Iris pigment epithelial cell (primary cell): ENCODE data around the gene CCDC93.
A peak's percentile ranks its signal among the peaks of the same experiment; 100 is the strongest.

Experiments used
- DNase-seq: peaks from one replicate; pipeline ENCODE4 v3.0.0-alpha.2; 2011; ENCODE audit warnings: low read depth

The CCDC93 gene, protein sequence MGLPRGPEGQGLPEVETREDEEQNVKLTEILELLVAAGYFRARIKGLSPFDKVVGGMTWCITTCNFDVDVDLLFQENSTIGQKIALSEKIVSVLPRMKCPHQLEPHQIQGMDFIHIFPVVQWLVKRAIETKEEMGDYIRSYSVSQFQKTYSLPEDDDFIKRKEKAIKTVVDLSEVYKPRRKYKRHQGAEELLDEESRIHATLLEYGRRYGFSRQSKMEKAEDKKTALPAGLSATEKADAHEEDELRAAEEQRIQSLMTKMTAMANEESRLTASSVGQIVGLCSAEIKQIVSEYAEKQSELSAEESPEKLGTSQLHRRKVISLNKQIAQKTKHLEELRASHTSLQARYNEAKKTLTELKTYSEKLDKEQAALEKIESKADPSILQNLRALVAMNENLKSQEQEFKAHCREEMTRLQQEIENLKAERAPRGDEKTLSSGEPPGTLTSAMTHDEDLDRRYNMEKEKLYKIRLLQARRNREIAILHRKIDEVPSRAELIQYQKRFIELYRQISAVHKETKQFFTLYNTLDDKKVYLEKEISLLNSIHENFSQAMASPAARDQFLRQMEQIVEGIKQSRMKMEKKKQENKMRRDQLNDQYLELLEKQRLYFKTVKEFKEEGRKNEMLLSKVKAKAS

DNA sequence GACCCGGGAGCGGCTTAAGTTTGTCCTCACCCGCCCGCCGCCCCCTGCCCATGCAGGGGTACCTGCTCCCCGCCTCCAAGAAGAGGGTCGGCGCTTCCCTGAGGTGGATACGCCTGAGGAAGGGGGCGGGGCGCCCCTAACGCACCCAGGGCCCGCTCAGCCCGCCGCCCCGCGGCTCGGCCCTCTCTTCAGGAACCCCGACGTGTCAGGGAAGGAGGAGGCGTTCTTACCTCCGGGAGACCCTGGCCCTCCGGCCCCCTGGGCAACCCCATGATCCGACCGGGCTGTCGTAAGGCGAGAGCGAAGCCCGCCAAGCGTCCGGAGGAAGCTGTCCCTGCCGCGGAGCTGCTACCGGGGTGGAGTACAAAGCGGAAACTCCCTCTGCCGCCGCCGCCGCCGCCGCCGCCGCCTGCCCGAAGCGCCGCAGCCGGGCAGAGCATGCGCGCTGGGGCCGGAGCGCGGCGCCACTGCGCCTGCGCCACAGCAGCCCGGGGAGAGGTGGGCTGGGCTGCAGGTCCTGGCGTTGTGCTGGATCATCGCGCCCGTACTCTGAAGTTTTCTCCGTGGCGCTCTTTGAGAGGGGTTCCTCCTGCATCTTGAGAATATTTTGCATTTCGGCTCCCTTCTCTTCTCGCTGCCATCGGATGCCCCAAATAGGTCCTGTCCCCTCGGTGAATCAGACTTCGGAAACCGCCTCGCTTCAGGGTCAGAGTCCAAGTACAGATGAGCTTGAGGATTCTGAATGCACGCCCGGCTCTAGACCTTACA is at the start of gene CCDC93:
Gene CCDC93, minus strand, starts transcription at position 347 of the 768 bp plus-strand sequence. Its CDS starts 75 bp downstream, at position 272.
- peak; percentile 84 for DNase-seq

DNA sequence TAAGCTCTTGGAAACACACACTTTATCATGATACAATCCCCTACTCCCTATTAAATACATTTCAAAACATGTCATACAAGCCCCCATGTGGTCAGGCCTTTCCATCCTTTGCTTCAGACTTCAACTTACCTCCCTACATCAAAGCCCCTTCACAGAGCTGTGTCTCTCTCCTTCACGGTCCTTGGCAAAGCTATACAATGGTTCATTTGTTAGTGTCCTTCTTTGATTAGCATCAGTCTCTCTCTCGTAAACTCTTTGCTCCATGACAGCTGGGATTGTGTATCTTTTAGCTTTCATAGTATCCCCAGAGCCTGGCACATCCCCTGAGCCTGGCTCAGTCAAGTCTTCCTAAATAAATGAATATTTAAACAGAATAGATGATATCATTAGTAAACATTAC is 48.8 kb upstream of the CCDC93 start:
- DNase-seq, result no peak

DNA sequence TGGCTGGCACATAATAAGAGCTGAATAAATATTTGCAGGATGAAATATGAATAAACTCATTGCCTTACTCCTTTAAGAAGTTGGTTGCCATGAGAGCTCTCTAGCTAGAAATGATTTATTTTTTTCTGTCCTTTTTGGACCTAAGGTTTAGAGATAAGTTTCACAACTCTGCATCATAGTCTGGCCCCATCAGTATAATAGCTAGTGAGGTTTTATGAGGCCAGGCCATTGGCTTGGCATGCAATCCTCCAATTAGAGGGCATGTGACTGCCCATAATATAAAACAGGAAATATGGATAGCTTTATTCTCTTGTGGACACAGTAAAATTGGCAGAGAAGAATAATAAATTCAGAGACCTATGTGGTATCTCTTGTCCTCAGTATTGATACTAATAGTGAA is 48.2 kb upstream of the CCDC93 start:
- no peak for DNase-seq

DNA sequence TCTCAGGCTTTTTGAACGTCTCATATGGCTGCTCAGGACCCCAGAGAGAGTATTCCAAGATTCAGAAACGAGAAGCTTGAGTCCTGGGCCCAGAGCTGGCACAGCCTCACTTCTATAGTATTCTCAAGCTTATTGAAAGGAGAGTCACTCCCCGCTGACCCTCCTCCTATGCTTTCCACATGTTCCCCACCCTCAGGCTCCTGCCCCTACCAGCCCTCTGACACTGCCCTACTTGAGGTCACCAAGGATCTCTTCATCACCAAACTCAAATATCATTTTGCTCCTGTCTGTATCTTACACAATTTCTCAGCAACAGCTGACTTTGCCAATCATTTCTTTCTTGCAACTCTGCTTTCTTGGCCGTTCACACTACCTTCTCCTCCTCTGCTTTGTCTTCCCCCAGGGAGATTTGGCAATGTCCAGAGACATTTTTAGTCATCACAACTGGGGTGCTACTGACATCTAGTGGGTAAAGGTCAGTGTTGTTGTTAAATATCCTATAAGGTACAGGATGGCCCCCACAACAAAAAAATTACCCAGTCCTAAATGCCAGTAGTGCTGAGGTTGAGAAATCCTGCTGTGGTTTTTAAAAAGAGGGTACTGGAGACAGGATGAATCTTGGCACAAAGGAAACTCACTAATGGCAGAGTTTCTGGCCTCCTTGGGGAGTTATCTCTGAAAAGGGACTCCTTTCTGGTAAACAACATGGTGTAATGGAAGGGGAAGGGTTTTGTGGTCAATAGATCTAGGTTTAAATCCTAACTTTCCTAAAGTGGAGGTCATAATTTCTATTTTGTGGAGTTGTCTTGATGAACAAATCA is 47.5 kb upstream of the CCDC93 start:
- DNase-seq, result peak; percentile 80

DNA sequence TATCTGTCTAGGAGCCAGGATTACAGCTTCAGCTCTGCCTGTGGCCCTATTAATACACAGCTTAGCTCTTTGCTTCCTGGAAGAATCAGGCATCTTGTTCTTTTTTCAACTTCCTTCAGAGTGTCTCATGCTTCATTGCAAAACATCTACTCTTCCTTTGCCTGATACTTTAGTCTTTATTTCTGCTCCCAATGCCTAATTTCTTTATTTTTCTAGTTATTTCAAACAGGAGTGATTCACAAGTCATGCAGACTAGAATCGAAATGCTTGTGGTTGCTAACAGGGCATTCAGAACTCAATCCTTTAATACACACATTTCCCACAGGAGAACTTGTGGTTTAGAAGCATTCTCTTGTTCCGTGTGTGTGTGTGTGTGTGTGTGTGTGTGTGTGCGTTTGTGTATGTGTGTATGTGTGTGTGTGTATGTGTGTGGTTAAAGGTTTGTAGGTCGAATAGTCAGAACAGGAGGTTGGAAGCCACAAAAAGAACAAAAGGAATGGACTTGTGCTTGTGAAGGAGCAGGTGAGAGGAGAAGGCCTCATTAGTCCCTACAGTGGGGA is 46.1 kb upstream of the CCDC93 start:
- DNase-seq, result peak; percentile 98

DNA sequence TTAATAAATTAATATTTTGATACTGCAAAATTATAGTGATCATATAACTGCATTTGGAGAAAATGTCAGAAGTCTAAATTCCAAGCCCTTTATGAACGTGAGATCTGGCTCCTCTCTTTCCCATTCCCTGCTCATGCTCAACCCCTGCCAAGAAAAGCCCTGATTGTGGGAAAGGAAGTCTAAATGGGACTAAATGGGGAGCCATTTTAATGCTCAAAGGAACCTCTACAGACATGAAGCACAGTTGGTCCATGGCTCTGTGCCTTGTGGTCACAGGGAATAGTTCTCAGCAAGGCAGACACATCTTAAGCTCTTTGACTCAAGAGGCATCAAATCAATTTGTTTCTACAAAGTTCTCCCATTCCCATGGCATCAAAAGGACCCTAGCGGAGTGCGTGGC is 45.1 kb upstream of the CCDC93 start:
- DNase-seq, result no peak

DNA sequence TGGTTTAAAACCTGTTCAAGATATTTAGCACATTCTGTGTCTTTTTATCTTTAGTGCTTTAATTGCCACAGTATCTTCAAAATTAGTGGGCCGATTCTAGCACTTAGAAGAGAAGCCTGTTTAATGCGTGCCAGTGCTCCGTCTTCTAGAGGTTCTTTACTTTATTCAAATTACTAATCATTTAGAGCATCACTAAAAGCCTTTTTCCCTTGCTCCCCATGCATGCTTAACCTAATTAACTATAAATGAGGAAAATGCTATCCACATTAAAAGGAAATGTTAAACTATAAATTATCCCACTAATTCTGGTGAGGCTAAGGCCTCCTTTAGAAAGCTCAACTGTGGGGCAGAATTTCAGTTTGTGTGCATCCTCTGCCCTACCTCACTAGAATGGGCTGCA is 42.9 kb upstream of the CCDC93 start:
- no peak for DNase-seq

DNA sequence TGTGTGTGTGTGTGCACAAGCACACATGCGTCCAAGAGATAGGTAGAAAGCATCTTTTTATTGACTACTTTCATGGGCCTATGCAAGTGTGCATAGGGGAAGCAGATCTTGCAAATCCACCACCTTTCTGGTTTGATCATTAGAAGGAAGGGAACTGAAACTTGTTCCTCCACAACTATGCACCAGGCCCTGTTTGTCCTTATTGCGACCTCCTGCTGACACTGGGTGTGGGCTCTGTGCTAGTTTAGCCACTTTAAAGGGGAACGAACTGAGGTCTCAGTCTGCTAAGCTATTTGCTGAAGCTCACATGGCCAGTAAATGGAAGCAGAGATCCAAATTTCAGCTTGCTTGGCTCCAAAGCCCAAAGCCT is 42.3 kb upstream of the CCDC93 start:
- DNase-seq, result no peak

DNA sequence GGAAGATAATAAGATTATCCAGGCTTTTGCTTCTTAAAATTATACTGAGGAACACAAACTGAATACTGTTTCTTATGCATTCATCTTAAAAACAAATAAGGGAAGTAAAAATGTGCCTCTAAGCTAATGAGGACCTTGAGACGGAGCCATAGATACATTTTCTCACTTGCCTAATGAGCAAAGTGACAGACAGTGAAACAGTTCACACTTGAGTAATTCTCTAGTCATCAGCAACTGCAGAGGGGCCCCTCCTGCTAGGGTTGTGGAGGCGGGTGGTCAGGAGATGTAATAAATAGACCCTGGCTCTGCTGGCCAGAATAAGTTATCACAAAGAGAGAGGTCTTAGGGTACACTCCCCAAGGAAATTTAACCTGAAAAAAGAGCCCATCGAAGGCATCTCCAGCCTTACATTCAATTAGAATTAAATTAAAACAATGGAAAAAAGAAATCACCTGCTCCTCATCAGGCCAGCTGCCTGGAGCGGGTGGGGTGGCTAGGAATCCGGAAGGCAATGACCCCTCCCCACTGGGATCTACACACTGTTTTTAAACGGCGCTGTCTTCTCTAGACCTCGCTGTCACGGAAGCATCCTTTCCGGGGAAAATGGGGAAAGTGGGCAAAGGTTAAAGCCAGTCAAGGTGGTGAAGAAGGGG is 41.8 kb upstream of the CCDC93 start:
- no peak for DNase-seq

DNA sequence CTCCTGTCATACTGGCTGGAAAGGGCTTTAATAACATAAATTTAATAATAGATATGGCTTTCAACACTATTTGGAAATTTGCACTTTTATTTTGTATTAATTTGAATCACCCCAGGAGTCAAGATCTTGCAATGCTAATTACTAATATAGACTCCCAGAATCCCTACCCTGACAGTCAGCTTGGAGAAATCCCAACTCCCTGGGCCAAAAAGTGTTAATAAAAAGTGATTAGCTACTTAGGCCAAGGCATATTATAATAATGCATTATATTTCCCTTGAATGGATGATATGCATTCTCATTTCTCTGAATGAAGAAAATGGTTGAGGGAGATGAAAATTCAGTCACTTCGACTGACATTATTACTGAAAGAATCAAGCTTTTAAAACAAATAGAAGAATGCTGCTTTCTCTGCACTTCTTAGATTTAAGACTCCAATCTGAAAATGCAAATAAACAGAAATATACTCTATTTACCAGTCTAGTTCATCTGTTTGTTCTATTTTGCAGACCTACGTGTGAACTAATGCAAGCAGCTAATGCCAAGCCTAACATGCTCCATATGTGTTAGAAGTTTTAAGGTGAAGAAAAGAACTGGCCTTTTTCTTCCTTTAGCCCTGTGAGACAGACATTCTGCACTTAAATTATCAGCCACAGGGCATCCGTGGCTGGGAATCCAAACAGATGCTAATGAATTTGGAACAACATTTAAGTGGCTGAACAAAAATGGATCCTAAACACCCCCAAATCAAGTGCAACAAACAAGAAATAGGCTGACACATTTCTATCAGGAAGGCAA is 40.5 kb upstream of the CCDC93 start:
- no peak for DNase-seq

DNA sequence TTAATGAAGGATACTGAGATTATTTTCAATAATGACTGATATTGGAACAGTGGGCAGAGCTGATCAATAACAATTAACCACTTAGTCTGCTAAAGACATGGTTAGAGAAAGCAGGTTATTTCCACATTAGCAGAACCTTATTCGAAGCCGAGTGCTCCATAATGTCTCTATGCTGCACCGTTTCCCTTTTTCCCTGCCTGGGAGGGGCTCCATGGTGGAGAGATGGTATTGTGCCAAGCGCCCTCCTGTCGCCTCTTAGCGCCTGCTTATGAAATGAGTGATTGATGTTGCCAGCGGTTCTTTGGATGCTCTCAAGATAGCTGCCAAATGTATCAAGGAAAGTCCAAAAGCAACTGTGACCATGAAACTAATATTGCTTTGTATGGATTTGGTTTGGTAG is 39.8 kb upstream of the CCDC93 start:
- no peak for DNase-seq

DNA sequence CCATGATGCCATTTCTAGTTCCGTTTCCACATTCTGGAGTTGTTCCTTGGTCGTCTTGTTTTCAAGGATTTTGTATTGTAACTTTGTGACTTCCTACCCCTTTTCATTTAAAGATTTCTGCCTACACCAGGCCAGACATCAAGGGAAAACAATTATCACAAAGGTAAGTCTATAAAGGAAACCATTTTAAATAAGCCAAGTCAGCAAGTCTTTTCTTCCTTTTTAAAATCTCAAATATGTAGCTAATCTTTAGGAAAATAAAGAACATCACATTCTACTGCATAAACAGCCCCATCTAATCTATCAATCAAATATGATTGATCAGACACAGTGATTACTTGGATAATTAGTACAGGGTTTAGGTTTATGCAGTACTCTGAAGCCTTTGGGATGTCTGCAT is 38.6 kb upstream of the CCDC93 start:
- no peak for DNase-seq

DNA sequence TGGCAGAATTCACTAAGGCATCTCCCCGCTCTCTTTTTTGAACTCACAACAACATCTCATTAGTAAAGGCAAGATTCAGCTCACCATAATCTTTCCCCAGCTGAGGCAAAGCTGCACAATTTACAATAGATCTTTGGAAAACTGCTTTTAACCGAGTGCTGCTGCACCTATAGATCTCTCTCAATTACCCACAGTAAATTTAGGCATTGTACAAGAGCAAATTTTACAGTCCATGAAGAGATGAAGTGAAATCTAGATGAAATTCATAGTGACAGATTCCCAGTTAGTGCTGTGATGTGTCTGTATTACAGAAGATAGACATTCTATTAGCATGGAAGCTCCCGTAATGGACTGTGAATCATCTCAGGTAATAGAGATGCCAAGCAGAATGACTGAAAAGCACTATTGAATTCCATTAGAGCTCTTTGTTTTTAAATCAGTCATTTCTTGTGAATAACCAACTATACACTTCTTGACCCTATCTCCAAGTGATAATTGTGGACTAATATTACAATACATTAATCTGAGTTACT is 38.0 kb upstream of the CCDC93 start:
- no peak for DNase-seq

DNA sequence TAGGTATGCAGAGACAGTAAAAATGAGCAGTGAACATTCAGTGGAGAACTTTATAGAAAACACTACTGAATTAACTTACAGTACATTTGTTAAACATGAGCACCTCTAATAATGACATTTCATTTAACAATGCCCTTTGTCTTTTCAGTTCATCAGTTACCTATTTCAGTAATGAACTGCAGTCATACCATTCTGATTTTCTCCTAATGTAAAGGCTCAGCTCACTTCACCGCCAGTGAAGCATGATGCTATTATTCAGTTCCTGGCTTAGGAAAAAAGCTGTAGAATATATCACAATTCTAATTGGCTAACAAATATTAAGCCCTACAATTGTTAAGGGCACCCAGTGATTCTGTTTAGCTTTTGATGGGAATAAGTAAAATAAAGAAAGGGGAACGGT is 37.1 kb upstream of the CCDC93 start:
- no peak for DNase-seq

DNA sequence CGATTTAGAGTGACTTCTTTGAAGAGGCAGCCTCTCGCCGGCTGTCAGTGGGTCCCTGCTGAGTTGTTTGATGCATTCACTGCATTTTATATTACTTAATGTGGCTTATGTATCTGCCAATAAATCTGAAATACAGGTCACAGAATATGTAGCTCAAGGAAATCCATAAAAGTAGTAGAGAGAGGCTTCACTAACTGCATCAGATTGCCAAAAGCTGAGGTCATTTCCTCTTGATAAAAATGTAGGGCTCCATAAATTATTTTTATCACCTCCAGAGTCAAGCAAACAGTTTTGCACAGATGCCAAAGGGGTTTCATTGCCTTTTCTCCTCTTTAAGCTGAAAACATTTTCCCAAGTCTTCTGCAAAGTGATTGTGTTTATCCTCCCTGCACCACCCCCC is 36.5 kb upstream of the CCDC93 start:
- DNase-seq, result no peak

DNA sequence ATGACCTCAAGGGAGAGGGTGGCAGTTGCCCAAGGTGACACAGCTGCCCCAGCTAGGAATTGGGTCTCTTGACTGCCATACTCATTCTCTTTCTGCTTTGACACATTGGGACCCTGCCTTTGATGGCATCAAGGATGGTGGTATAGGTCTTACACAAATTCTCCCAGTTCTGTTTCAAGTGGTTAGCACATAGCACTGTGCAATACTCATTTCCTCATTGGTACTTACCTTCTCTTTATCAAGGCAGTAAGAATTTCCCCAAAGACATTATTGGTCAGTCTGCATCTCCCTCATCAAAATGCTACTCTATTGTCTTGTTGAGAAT is 35.9 kb upstream of the CCDC93 start:
- DNase-seq, result no peak

DNA sequence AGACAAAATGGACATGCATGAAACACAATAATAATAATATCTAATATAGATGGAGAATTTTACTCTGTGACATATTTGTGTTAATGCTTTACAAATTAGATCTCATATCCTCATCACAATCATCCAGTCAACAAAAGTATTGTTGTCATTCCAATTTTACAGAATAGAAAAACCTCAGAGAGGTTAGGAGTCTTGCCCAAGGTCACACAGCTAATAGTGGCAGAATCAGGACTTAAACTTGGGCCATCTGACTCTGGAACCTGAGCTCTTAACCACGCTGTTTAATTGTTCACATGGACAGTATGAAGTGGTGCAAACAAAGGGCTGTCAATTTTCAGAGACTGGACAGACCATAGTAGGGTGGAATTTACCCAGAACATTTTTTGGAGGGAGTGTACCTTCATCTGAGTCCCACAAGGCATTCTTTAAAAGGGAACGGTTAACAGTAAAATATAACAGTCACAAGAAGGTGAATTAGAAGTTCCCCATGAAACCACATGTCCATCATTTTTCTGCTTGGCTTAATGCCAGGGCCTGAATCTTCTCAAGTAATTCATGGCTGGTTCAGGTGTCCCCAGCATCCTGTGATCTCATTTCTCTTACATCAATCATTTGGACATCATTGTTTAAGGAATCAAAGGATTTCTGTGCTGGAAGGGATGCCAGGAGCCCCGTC is 35.4 kb upstream of the CCDC93 start:
- DNase-seq, result no peak

DNA sequence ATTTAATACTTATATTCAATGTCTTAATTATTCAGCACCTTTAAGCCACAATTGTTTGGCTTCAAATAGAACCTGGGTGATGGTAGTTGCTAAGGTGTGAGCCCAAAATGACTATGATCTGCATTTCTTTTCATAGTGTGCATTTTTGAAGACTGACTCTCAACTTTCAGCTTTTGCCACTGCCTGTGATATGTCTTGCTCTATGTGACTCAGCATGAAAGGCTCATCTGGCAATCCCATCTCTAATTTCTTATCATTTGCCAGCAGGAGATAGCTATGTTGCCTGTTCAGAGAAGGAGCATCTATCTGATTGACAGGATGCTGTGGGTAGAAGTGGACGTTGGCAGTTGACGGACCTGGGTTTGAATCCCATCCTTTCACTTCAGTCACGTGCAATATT is 34.5 kb upstream of the CCDC93 start:
- DNase-seq, result peak; percentile 27

DNA sequence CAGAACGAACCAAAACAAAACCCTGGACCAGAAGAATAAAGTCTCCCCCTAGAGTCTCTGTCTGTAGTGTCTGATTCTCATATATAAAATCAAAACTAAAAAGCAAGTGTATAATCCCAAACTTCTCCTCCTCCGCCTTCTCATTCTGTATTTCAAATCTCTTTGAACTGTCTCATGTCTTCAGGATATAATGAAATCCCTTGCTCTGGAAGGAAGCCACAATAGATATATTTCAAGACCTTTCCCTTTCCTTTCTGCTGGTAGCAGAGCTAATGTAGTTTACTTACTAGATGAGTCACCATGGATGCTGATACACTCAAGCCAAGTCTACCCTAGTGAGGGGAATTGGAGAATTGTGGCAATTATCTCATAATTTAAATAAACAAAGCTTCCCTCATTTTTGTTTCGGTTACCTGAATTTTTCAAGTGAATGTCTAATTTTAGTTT is 33.5 kb upstream of the CCDC93 start:
- DNase-seq, result peak; percentile 70
